Uterus (tissue), 4 donors: ENCODE data around the gene CDC37. TPM values are rescaled to one million over a fixed set of nuclear protein-coding genes. Genes with fewer than 3 reads are reported as not detected.
A peak's percentile ranks its signal among the peaks of the same experiment; 100 is the strongest.

Source experiments
- DNase-seq, 2 donors: peaks; one replicate each; pipeline ENCODE4 v3.0.0-alpha.2; 2019 to 2020
- H3K27ac ChIP-seq, 2 donors: fragments of 200-600 bp; sonication (generic); 1 replicate in 1 of 2; 2 replicates in 1 of 2; pipeline ENCODE4 v1.5.1; 2016 to 2018
- H3K27me3 ChIP-seq, 2 donors: fragments of 200-600 bp; sonication (generic); one replicate each; pipeline ENCODE4 v1.5.1; 2018 to 2019; ENCODE audit warnings: control low read depth in 1 of 2
- H3K36me3 ChIP-seq, 2 donors: fragments of 200-600 bp; sonication (generic); one replicate each; pipeline ENCODE4 v1.5.1; 2019; ENCODE audit warnings: control low read depth in 1 of 2
- H3K4me1 ChIP-seq, 2 donors: fragments of 200-600 bp; sonication (generic); one replicate each; pipeline ENCODE4 v1.5.1; 2018 to 2019; ENCODE audit warnings: control low read depth in 1 of 2
- H3K4me3 ChIP-seq, 2 donors: fragments of 200-600 bp; sonication (generic); 1 replicate in 1 of 2; 2 replicates in 1 of 2; pipeline ENCODE4 v1.5.1; 2018 to 2019; ENCODE audit warnings: mild to moderate bottlenecking in 1 of 2
- H3K9me3 ChIP-seq, 2 donors: fragments of 200-600 bp; sonication (generic); one replicate each; pipeline ENCODE4 v1.5.1; 2019; ENCODE audit warnings: control low read depth in 1 of 2
- CTCF ChIP-seq, 4 experiments: fragments of 200-600 bp in 2 of 4; fragments of 450-650 bp in 2 of 4; sonication (generic) in 2 of 4; IDR thresholded peaks; one replicate each; pipeline ENCODE4 v1.5.1; 2016 to 2019; ENCODE audit warnings: antibody characterized with exemption in 4 of 4, mild to moderate bottlenecking in 2 of 4, moderate library complexity in 1 of 4
- POLR2A ChIP-seq, 2 donors: fragments of 450-650 bp; IDR thresholded peaks; one replicate each; pipeline ENCODE4 v1.6.1; 2016; ENCODE audit warnings: antibody characterized with exemption in 2 of 2, mild to moderate bottlenecking in 1 of 2, moderate library complexity in 1 of 2
- intact Hi-C: fragments of 100-400 bp; cut with DNase I; formaldehyde crosslinking; loops from one replicate; pipeline ENCODE4 v1.15.1; 2023; ENCODE audit warnings: low total_unique reads
- total RNA-seq, 4 donors: library from RNA; depleted of rRNA in 3 of 4; stranded (reverse); fragments of >200 nt in 3 of 4; gene quantifications; one replicate each; pipeline versions ENCODE4 v1.1.0 to v1.2.4, GENCODE V29; 2014 to 2023
- donor health status: DM: yes; HTN: yes; CAD: no.

Gene CDC37
- total RNA-seq, 4 donors from 2014 or later: 41.5 to 163 (median 129) TPM

GRCh38 chr19:10408511-10409283, 5.4 kb upstream of the CDC37 start:
- intact Hi-C loops: no loop called here
- H3K9me3 ChIP-seq: no peaks in the 10 kb centered on the region
- no peaks in the 10 kb centered on the region for H3K36me3 ChIP-seq
- H3K4me1 ChIP-seq: peaks cover 0 to 9% of the 10 kb centered on the region in 2 donors
- H3K27ac ChIP-seq: no peak overlapping the region
- peaks cover 4 to 10% of the 10 kb centered on the region in 2 donors for H3K27me3 ChIP-seq
- no peak overlapping the region for H3K4me3 ChIP-seq
- TF ChIP-seq CTCF (IDR thresholded peaks at IDR 0.05): no peak
- TF ChIP-seq POLR2A (IDR thresholded peaks at IDR 0.05): no peak
- DNase-seq: no peak

- intact Hi-C loops: no loop called here
- H3K27me3 ChIP-seq: peaks cover 4 to 10% of the 10 kb centered on the region in 2 donors
- TF ChIP-seq CTCF (IDR thresholded peaks at IDR 0.05) (no peak), POLR2A (IDR thresholded peaks at IDR 0.05) (no peak)
Observed at GRCh38 chr19:10407096-10407495, 3.8 kb upstream of the CDC37 start.

GRCh38 chr19:10406191-10406590, 2.8 kb upstream of the CDC37 start:
- intact Hi-C loops: no loop called here
- no peak for TF ChIP-seq POLR2A (IDR thresholded peaks at IDR 0.05)
- no peak for TF ChIP-seq CTCF (IDR thresholded peaks at IDR 0.05)
- Histone ChIP-seq H3K9me3 (no peaks in the 10 kb centered on the region), H3K4me3 (no peak overlapping the region), H3K4me1 (peaks cover 0 to 13% of the 10 kb centered on the region in 2 donors), H3K27ac (no peak overlapping the region), H3K36me3 (no peaks in the 10 kb centered on the region), H3K27me3 (peaks cover 4 to 10% of the 10 kb centered on the region in 2 donors)
- DNase-seq: no peak

More at GRCh38 chr19:10407096-10407495, 3.8 kb upstream of the CDC37 start:
- DNase-seq: no peak
- H3K9me3 ChIP-seq: no peaks in the 10 kb centered on the region
- no peaks in the 10 kb centered on the region for H3K36me3 ChIP-seq
- peaks cover 0 to 9% of the 10 kb centered on the region in 2 donors for H3K4me1 ChIP-seq
- no peak overlapping the region for H3K4me3 ChIP-seq
- H3K27ac ChIP-seq: no peak overlapping the region

- DNase-seq: no peak
- no peaks in the 10 kb centered on the region for H3K36me3 ChIP-seq
- H3K4me1 ChIP-seq: peaks cover 0 to 13% of the 10 kb centered on the region in 2 donors
- H3K4me3 ChIP-seq: peak overlapping the region; percentile 67 to 95
- H3K9me3 ChIP-seq: no peaks in the 10 kb centered on the region
- H3K27ac ChIP-seq: no peak overlapping the region
- peaks cover 4 to 10% of the 10 kb centered on the region in 2 donors for H3K27me3 ChIP-seq
- no peak for TF ChIP-seq POLR2A (IDR thresholded peaks at IDR 0.05)
- TF ChIP-seq CTCF (IDR thresholded peaks at IDR 0.05): no peak
- intact Hi-C loops: no loop called here
Observed at GRCh38 chr19:10404888-10405820, 1.8 kb upstream of the CDC37 start.
